RCC 7860 (cell line): ENCODE results near the gene HEXD.
A peak's percentile ranks its signal among the peaks of the same experiment; 100 is the strongest.
"Not testable (repeated sequence)": the region's sequence is repeated elsewhere in the genome, so short reads cannot be mapped to it uniquely, and the experiment has no call there.

ENCODE experiments used
- DNase-seq: peaks from one replicate; pipeline ENCODE4 v3.0.0-alpha.2; 2015; ENCODE audit warnings: low spot score
- FAIRE-seq: peaks from 2 replicates; lab custom pipeline; 2012; peaks lifted over from hg19 to GRCh38; lab: Jason Lieb, UNC

Gene HEXD

GRCh38 chr17:82439829-82440365, 21.8 kb downstream of the HEXD start:
- FAIRE-seq: no peak

GRCh38 chr17:82440469-82440981, 22.4 kb downstream of the HEXD start:
- DNase-seq: no peak
- no peak for FAIRE-seq

More at GRCh38 chr17:82439829-82440365, 21.8 kb downstream of the HEXD start:
- no peak for DNase-seq

- DNase-seq: no peak
- FAIRE-seq: no peak
Observed at GRCh38 chr17:82440991-82441627, 23.0 kb downstream of the HEXD start.

GRCh38 chr17:82441691-82442487, 23.7 kb downstream of the HEXD start:
- FAIRE-seq (no peak), DNase-seq (no peak)

- DNase-seq (no peak), FAIRE-seq (no peak)
Observed at GRCh38 chr17:82442643-82443464, 24.7 kb downstream of the HEXD start.

- DNase-seq (no peak), FAIRE-seq (no peak)
Observed at GRCh38 chr17:82443465-82444283, 25.5 kb downstream of the HEXD start.

- FAIRE-seq (no peak), DNase-seq (no peak)
Observed at GRCh38 chr17:82444284-82444893, 26.2 kb downstream of the HEXD start.

GRCh38 chr17:82444941-82445521, 26.9 kb downstream of the HEXD start:
- DNase-seq: no peak
- no peak for FAIRE-seq

- no peak for FAIRE-seq
- DNase-seq: no peak
Observed at GRCh38 chr17:82445542-82445941, 27.4 kb downstream of the HEXD start.

- no peak for FAIRE-seq
- no peak for DNase-seq
Observed at GRCh38 chr17:82446124-82446523, 28.0 kb downstream of the HEXD start.

GRCh38 chr17:82446649-82447048, 28.5 kb downstream of the HEXD start:
- FAIRE-seq (no peak), DNase-seq (no peak)

- FAIRE-seq (no peak), DNase-seq (no peak)
Observed at GRCh38 chr17:82447876-82448275, 29.7 kb downstream of the HEXD start.

- no peak for DNase-seq
- FAIRE-seq: no peak
Observed at GRCh38 chr17:82449131-82449882, 31.2 kb downstream of the HEXD start.

- no peak for FAIRE-seq
Observed at GRCh38 chr17:82449883-82450356, 31.8 kb downstream of the HEXD start.

GRCh38 chr17:82450357-82451106, 32.4 kb downstream of the HEXD start, which contains the start of gene CYBC1:
TSS of gene CYBC1 (minus strand) at chr17:82450752. CDS start at chr17:82449254, 1,498 bp downstream.
- FAIRE-seq: no peak
- DNase-seq: peak; percentile 71

More at GRCh38 chr17:82449883-82450356, 31.8 kb downstream of the HEXD start:
- no peak for DNase-seq

- FAIRE-seq (no peak), DNase-seq (no peak)
Observed at GRCh38 chr17:82452162-82452561, 34.0 kb downstream of the HEXD start.

- FAIRE-seq, DNase-seq: not testable (repeated sequence)
Observed at GRCh38 chr17:82453151-82453550, 35.0 kb downstream of the HEXD start.
